Measurements from ENCODE around the gene MYO6. TPM values are rescaled to one million over a fixed set of nuclear protein-coding genes. Genes with fewer than 3 reads are reported as not detected.
A peak's percentile ranks its signal among the peaks of the same experiment; 100 is the strongest.

MYO6 gene
- total RNA-seq, 6 experiments from 2014 or later, result 18.3 to 21.2 (median 19.4) TPM

DNA sequence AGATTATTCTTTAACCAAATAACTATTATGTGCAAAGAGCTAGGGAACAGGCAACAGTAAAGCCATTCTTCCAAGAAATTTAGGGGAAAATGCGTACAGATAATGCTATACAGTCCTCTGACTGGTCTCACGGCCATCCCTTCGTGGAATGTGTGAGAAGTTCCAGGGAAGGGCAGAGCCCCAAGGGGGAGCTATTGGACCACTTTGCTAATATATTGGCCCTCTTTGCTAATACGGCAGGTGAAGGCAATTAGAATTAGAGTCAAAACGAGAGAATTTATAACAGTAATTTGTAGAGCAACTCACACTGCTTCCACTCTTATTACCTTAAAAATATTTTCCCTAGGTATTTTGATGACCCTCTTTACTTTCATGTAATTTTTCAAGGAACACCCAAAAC, 183.0 kb downstream of the MYO6 start:
- Mint-ChIP-seq H3K9me3 (no peaks in the 10 kb centered on the region), H3K4me1 (ENCODE audit: low read depth) (peaks cover 19% of the 10 kb centered on the region), H3K27ac (no peak overlapping the region), H3K27me3 (ENCODE audit: insufficient read depth) (peaks cover 5% of the 10 kb centered on the region; the same call in 1 of the 2 replicates), H3K4me3 (no peak overlapping the region), H3K36me3 (ENCODE audit: low read depth) (no peaks in the 10 kb centered on the region)
- no peak for DNase-seq
- TF ChIP-seq, protein P1, sequence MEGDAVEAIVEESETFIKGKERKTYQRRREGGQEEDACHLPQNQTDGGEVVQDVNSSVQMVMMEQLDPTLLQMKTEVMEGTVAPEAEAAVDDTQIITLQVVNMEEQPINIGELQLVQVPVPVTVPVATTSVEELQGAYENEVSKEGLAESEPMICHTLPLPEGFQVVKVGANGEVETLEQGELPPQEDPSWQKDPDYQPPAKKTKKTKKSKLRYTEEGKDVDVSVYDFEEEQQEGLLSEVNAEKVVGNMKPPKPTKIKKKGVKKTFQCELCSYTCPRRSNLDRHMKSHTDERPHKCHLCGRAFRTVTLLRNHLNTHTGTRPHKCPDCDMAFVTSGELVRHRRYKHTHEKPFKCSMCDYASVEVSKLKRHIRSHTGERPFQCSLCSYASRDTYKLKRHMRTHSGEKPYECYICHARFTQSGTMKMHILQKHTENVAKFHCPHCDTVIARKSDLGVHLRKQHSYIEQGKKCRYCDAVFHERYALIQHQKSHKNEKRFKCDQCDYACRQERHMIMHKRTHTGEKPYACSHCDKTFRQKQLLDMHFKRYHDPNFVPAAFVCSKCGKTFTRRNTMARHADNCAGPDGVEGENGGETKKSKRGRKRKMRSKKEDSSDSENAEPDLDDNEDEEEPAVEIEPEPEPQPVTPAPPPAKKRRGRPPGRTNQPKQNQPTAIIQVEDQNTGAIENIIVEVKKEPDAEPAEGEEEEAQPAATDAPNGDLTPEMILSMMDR (IDR thresholded peaks at IDR 0.05), result peak; percentile 63

DNA sequence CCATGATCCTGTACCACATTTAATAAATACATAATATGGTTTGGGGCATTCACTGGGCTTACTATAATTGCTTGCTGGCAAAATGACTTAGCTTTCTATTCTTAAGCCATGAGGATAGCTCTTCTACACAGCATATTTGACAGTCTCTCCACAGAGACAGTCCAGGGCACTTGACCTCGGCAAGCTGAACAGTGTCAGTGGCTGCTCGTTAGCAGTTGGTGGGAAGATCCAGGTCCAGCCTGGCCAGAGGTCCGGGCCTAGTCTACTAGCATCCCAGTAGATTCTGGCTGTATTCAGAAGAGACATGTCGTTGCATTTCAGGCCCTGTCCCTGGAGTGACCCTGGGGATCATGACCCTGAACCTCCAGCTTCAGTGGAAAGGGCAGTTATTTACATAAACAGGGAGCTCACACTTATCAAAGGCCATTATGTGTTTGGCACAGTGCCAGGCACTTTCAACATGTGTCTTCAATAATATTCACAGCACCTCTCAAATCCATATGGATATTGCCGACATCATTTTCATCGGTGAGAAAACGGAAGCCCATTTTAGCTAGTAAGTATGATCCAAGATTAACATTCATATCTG, 184.4 kb downstream of the MYO6 start:
- TF ChIP-seq, protein P1 (IDR thresholded peaks at IDR 0.05), result no peak
- Mint-ChIP-seq H3K27ac (no peak overlapping the region), H3K4me3 (no peak overlapping the region)

GRCh38 chr6:75934643-75935472, 185.8 kb downstream of the MYO6 start:
- TF ChIP-seq, protein P1 (IDR thresholded peaks at IDR 0.05), result peak; percentile 86
- Mint-ChIP-seq H3K27me3 (ENCODE audit: insufficient read depth) (peaks cover 4% of the 10 kb centered on the region), H3K27ac (no peak overlapping the region), H3K4me3 (peak overlapping the region; percentile 82), H3K4me1 (ENCODE audit: low read depth) (peaks cover 19% of the 10 kb centered on the region), H3K36me3 (ENCODE audit: low read depth) (no peaks in the 10 kb centered on the region), H3K9me3 (no peaks in the 10 kb centered on the region)
- DNase-seq, result peak; percentile 75

More for the DNA sequence above, 184.4 kb downstream of the MYO6 start:
- Mint-ChIP-seq H3K27me3 (ENCODE audit: insufficient read depth) (peaks cover 4% of the 10 kb centered on the region), H3K9me3 (no peaks in the 10 kb centered on the region), H3K4me1 (ENCODE audit: low read depth) (peaks cover 19% of the 10 kb centered on the region), H3K36me3 (ENCODE audit: low read depth) (no peaks in the 10 kb centered on the region)
- no peak for DNase-seq

- no peak for DNase-seq
- peaks cover 19% of the 10 kb centered on the region for H3K4me1 Mint-ChIP-seq (ENCODE audit: low read depth)
- peaks cover 4% of the 10 kb centered on the region for H3K27me3 Mint-ChIP-seq (ENCODE audit: insufficient read depth)
- no peak overlapping the region for H3K27ac Mint-ChIP-seq
- TF ChIP-seq, protein P1 (IDR thresholded peaks at IDR 0.05), result no peak
- H3K9me3 Mint-ChIP-seq, result no peaks in the 10 kb centered on the region
- H3K4me3 Mint-ChIP-seq, result peak overlapping the region; percentile 82
- no peaks in the 10 kb centered on the region for H3K36me3 Mint-ChIP-seq (ENCODE audit: low read depth)
Observed at GRCh38 chr6:75935473-75935793, 186.4 kb downstream of the MYO6 start.

GRCh38 chr6:75936682-75937081, 187.6 kb downstream of the MYO6 start:
- Mint-ChIP-seq H3K27me3 (ENCODE audit: insufficient read depth) (peaks cover 4% of the 10 kb centered on the region), H3K4me3 (no peak overlapping the region), H3K27ac (no peak overlapping the region), H3K4me1 (ENCODE audit: low read depth) (peaks cover 9% of the 10 kb centered on the region), H3K9me3 (no peaks in the 10 kb centered on the region), H3K36me3 (ENCODE audit: low read depth) (no peaks in the 10 kb centered on the region)
- TF ChIP-seq, protein P1 (IDR thresholded peaks at IDR 0.05), result no peak
- no peak for DNase-seq
